Mesenchymal stem cell (in vitro differentiated cells and primary cell): ENCODE measurements around the gene ZHX3.

Experiments
- DNase-seq: peaks from one replicate; pipeline ENCODE4 v3.0.0-alpha.2; 2013
- H2AFZ ChIP-seq: one replicate; pipeline ENCODE4 v1.6.1; 2013; ENCODE audit warnings: low read depth, mild to moderate bottlenecking, control low read depth, inconsistent platforms, low read length, moderate library complexity
- H2AK5ac ChIP-seq: 2 replicates; pipeline ENCODE4 v1.6.1; 2013; ENCODE audit warnings: low read length, moderate library complexity, mild to moderate bottlenecking, inconsistent platforms; ENCODE audit not compliant: severe bottlenecking
- H2BK120ac ChIP-seq: one replicate; pipeline ENCODE4 v1.6.1; 2013; ENCODE audit warnings: low read depth, mild to moderate bottlenecking, inconsistent platforms, low read length, moderate library complexity
- H2BK12ac ChIP-seq, 2 experiments: one replicate each; pipeline ENCODE4 v1.6.1; 2013; ENCODE audit warnings: inconsistent platforms in 2 of 2, low read length in 2 of 2, mild to moderate bottlenecking in 2 of 2, moderate library complexity in 2 of 2, control low read depth in 1 of 2
- H2BK15ac ChIP-seq: one replicate; pipeline ENCODE4 v1.6.1; 2013; ENCODE audit warnings: mild to moderate bottlenecking, low read depth, inconsistent platforms; ENCODE audit not compliant: poor library complexity, severe bottlenecking
- H2BK5ac ChIP-seq: 2 replicates; pipeline ENCODE4 v1.6.1; 2013; ENCODE audit warnings: low read depth, mild to moderate bottlenecking, low read length, control low read depth, inconsistent platforms; ENCODE audit not compliant: poor library complexity, severe bottlenecking
- H3K14ac ChIP-seq, 2 experiments: one replicate each; pipeline ENCODE4 v1.6.1; 2013; ENCODE audit warnings: inconsistent platforms in 2 of 2, low read length in 2 of 2, control low read depth in 1 of 2, mild to moderate bottlenecking in 1 of 2, moderate library complexity in 1 of 2
- H3K18ac ChIP-seq, 2 experiments: one replicate each; pipeline ENCODE4 v1.6.1; 2013; ENCODE audit warnings: inconsistent platforms in 2 of 2, low read length in 2 of 2, control low read depth in 1 of 2, low read depth in 1 of 2, mild to moderate bottlenecking in 1 of 2
- H3K23ac ChIP-seq, 2 experiments: one replicate each; pipeline ENCODE4 v1.6.1; 2013; ENCODE audit warnings: inconsistent platforms in 2 of 2, low read length in 2 of 2, mild to moderate bottlenecking in 2 of 2, moderate library complexity in 2 of 2, control low read depth in 1 of 2
- H3K27ac ChIP-seq: 2 replicates; pipeline ENCODE4 v1.5.1; 2013; ENCODE audit warnings: mild to moderate bottlenecking, moderate library complexity, low read length, control low read depth, inconsistent platforms; ENCODE audit not compliant: poor library complexity, severe bottlenecking
- H3K27me3 ChIP-seq, 2 experiments: 2 replicates each; pipeline versions ENCODE4 v1.6.1 to v1.7.0; 2013; ENCODE audit warnings: low read length in 2 of 2, mild to moderate bottlenecking in 2 of 2, moderate library complexity in 2 of 2, control low read depth in 1 of 2, inconsistent platforms in 1 of 2; ENCODE audit not compliant: control insufficient read depth in 1 of 2, insufficient read depth in 1 of 2
- H3K36me3 ChIP-seq, 2 experiments: 2 replicates each; pipeline versions ENCODE4 v1.6.1 to v1.7.0; 2013; ENCODE audit warnings: low read length in 2 of 2, control low read depth in 1 of 2, inconsistent platforms in 1 of 2, low read depth in 1 of 2, mild to moderate bottlenecking in 1 of 2; ENCODE audit not compliant: insufficient read depth in 2 of 2, control insufficient read depth in 1 of 2
- H3K4ac ChIP-seq, 2 experiments: one replicate each; pipeline ENCODE4 v1.6.1; 2013; ENCODE audit warnings: inconsistent platforms in 2 of 2, low read length in 2 of 2, mild to moderate bottlenecking in 2 of 2, moderate library complexity in 2 of 2, control low read depth in 1 of 2, low read depth in 1 of 2
- H3K4me1 ChIP-seq: 2 replicates; pipeline ENCODE4 v1.6.1; 2013; ENCODE audit warnings: low read depth, low read length, control low read depth; ENCODE audit not compliant: control insufficient read depth, insufficient read depth
- H3K4me2 ChIP-seq: 2 replicates; pipeline ENCODE4 v1.6.1; 2013; ENCODE audit warnings: low read length, mild to moderate bottlenecking, inconsistent platforms; ENCODE audit not compliant: poor library complexity, severe bottlenecking
- H3K4me3 ChIP-seq, 2 experiments: 2 replicates each; pipeline versions ENCODE4 v1.5.1 to v1.7.0; 2013; ENCODE audit warnings: low read length in 2 of 2, mild to moderate bottlenecking in 2 of 2, control low read depth in 1 of 2, low read depth in 1 of 2; ENCODE audit not compliant: insufficient read depth in 1 of 2
- H3K79me1 ChIP-seq: replicated peaks from 2 replicates; pipeline ENCODE4 v1.6.1; 2013; ENCODE audit warnings: mild to moderate bottlenecking, control low read depth, low read length, inconsistent platforms; ENCODE audit not compliant: poor library complexity, severe bottlenecking
- H3K9ac ChIP-seq: 2 replicates; pipeline ENCODE4 v1.7.0; 2013; ENCODE audit warnings: mild to moderate bottlenecking, low read length, moderate library complexity
- H3K9me3 ChIP-seq: 2 replicates; pipeline ENCODE4 v1.7.0; 2013; ENCODE audit warnings: mild to moderate bottlenecking, low read length; ENCODE audit not compliant: control insufficient read depth
- H4K8ac ChIP-seq: one replicate; pipeline ENCODE4 v1.6.1; 2013; ENCODE audit warnings: inconsistent platforms, mild to moderate bottlenecking, low read length, moderate library complexity
- H4K91ac ChIP-seq: one replicate; pipeline ENCODE4 v1.6.1; 2013; ENCODE audit warnings: mild to moderate bottlenecking, low read length, inconsistent platforms
- WGBS: methylation state at CpG from one replicate; pipeline ENCODE4 v1.1.7; 2013; ENCODE audit warnings: mixed read lengths; 5-methylcytosine and 5-hydroxymethylcytosine counted together

The ZHX3 gene

GRCh38 chr20:41258474-41258873 is 59.1 kb downstream of the ZHX3 start:
- Histone ChIP-seq H3K9me3 (no peaks in the 10 kb centered on the region), H3K36me3 (peaks cover 0 to 11% of the 10 kb centered on the region in 2 experiments), H2AFZ (no peak overlapping the region), H3K23ac (no peak overlapping the region), H3K79me1 (peaks cover 24% of the 10 kb centered on the region), H2BK12ac (no peak overlapping the region), H2BK5ac (no peak overlapping the region), H3K27me3 (no peaks in the 10 kb centered on the region), H3K4ac (no peak overlapping the region), H2BK15ac (no peak overlapping the region), H4K8ac (no peak overlapping the region), H4K91ac (no peak overlapping the region), H3K9ac (no peak overlapping the region), H2BK120ac (no peak overlapping the region), H2AK5ac (no peak overlapping the region), H3K18ac (no peak overlapping the region), H3K14ac (no peak overlapping the region), H3K4me3 (no peak overlapping the region), H3K4me2 (no peak overlapping the region), H3K4me1 (no peaks in the 10 kb centered on the region), H3K27ac (no peak overlapping the region)
- WGBS = 97% methylated on average over 3 of the region's 3 CpGs
- no peak for DNase-seq

- Histone ChIP-seq H3K9ac (no peak overlapping the region), H3K23ac (no peak overlapping the region), H3K9me3 (no peaks in the 10 kb centered on the region), H3K14ac (no peak overlapping the region), H3K79me1 (peaks cover 20% of the 10 kb centered on the region), H2BK120ac (no peak overlapping the region), H2AFZ (no peak overlapping the region), H3K4me2 (no peak overlapping the region), H2BK5ac (no peak overlapping the region), H2AK5ac (no peak overlapping the region), H2BK15ac (no peak overlapping the region), H4K91ac (no peak overlapping the region), H3K27me3 (no peaks in the 10 kb centered on the region), H3K27ac (no peak overlapping the region), H4K8ac (no peak overlapping the region), H3K18ac (no peak overlapping the region), H3K4ac (no peak overlapping the region), H2BK12ac (no peak overlapping the region), H3K4me3 (no peak overlapping the region), H3K36me3 (peaks cover 0 to 14% of the 10 kb centered on the region in 2 experiments), H3K4me1 (no peaks in the 10 kb centered on the region)
- WGBS = 95% methylated on average over 4 of the region's 5 CpGs
- no peak for DNase-seq
Measured at GRCh38 chr20:41256516-41256915, 61.0 kb downstream of the ZHX3 start.

- H2BK12ac ChIP-seq = no peak overlapping the region
- H4K91ac ChIP-seq = no peak overlapping the region
- H3K18ac ChIP-seq = no peak overlapping the region
- H3K27me3 ChIP-seq = no peaks in the 10 kb centered on the region
- H2BK5ac ChIP-seq = no peak overlapping the region
- no peak overlapping the region for H2BK120ac ChIP-seq
- H3K4ac ChIP-seq = no peak overlapping the region
- DNase-seq = no peak
- H2AFZ ChIP-seq = no peak overlapping the region
- H2AK5ac ChIP-seq = no peak overlapping the region
- H3K9me3 ChIP-seq = no peaks in the 10 kb centered on the region
- peaks cover 0 to 14% of the 10 kb centered on the region in 2 experiments for H3K36me3 ChIP-seq
- H3K14ac ChIP-seq = no peak overlapping the region
- H3K4me1 ChIP-seq = no peaks in the 10 kb centered on the region
- H3K4me3 ChIP-seq = no peak overlapping the region
- H2BK15ac ChIP-seq = no peak overlapping the region
- no peak overlapping the region for H3K9ac ChIP-seq
- no peak overlapping the region for H3K23ac ChIP-seq
- H3K27ac ChIP-seq = no peak overlapping the region
- no peak overlapping the region for H3K4me2 ChIP-seq
- no peak overlapping the region for H4K8ac ChIP-seq
- 100% methylated on average over 1 of the region's 1 CpG for WGBS
- H3K79me1 ChIP-seq = peaks cover 19% of the 10 kb centered on the region
Measured at GRCh38 chr20:41255655-41256054, 61.9 kb downstream of the ZHX3 start.

- Histone ChIP-seq H2BK12ac (peak overlapping the region; percentile 75 to 91), H4K8ac (peak overlapping the region; percentile 70), H3K27me3 (no peaks in the 10 kb centered on the region), H3K9me3 (no peaks in the 10 kb centered on the region), H2BK15ac (no peak overlapping the region), H4K91ac (peak overlapping the region; percentile 75), H3K79me1 (peaks cover 15% of the 10 kb centered on the region), H3K9ac (peak overlapping the region; percentile 85), H3K4me3 (peak overlapping the region in 1 of 2 experiments; percentile 59), H3K27ac (peak overlapping the region; percentile 91), H2AK5ac (peak overlapping the region; percentile 79), H3K18ac (peak overlapping the region; percentile 71 to 89), H3K14ac (no peak overlapping the region), H3K4ac (peak overlapping the region; percentile 59 to 86), H3K36me3 (peaks cover 0 to 9% of the 10 kb centered on the region in 2 experiments), H2AFZ (peak overlapping the region; percentile 36), H2BK5ac (peak overlapping the region; percentile 66), H3K4me2 (no peak overlapping the region), H3K4me1 (peaks cover 13% of the 10 kb centered on the region), H2BK120ac (peak overlapping the region; percentile 29), H3K23ac (no peak overlapping the region)
- peak; percentile 91 for DNase-seq
- WGBS = 3% methylated on average over 9 of the region's 9 CpGs
Measured at GRCh38 chr20:41249411-41250281, 67.9 kb downstream of the ZHX3 start.
